Ureter (tissue), 1 donor: ENCODE measurements around the gene KHNYN. TPM values are rescaled to one million over a fixed set of nuclear protein-coding genes. Genes with fewer than 3 reads are reported as not detected.
A peak's percentile ranks its signal among the peaks of the same experiment; 100 is the strongest.
"Not testable (repeated sequence)": the region's sequence is repeated elsewhere in the genome, so short reads cannot be mapped to it uniquely, and the experiment has no call there.

ENCODE experiments used
- DNase-seq: peaks from one replicate; pipeline ENCODE4 v3.0.0-alpha.2; 2020; ENCODE audit warnings: low spot score
- total RNA-seq: library from RNA; stranded (reverse); gene quantifications from one replicate; pipeline ENCODE4 v1.2.4, GENCODE V29; 2023
- donor health status: DM: yes; HTN: yes; CAD: no.

The KHNYN gene
- total RNA-seq, 1 donor from 2014 or later: 72.9 TPM

DNA sequence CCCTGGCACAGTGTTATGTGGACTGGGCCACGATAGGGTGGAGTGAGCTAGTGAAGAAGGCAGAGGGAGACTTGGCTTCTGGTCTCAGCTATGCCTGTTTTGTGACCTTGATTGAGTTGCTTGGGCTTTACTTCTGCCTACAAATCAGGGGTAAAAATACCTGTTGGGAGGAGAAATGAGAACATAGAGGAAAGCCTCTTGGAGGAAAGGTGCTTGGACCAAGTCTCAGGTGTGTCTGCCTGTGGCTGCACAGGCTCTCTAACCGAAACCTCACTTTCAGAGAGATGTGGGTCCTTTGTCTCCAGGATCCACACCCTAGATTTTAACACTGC, 7.9 kb downstream of the KHNYN start:
- DNase-seq: no peak

GRCh38 chr14:24438223-24439097, 8.7 kb downstream of the KHNYN start:
- DNase-seq: no peak

DNA sequence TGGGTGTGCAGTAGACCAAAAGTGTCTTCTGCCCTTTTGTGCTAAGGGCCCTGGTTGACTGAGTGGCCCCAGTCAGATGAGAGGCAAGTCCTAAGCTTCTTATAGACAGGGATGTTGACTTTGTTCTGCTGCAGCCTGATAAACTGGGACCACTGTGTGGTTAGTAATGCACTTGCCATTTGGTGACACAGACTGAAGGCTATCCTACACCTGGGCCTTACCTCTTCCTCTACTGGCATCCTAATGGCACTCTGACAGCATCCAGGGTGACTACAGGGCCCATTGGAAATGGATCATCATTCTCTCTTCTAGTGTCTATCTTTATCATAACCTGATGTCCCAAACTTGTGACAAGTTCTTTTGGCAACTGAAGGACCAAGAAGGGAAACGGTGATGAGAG, 9.5 kb downstream of the KHNYN start:
- DNase-seq: no peak

GRCh38 chr14:24439830-24440605, 10.3 kb downstream of the KHNYN start:
- no peak for DNase-seq

DNA sequence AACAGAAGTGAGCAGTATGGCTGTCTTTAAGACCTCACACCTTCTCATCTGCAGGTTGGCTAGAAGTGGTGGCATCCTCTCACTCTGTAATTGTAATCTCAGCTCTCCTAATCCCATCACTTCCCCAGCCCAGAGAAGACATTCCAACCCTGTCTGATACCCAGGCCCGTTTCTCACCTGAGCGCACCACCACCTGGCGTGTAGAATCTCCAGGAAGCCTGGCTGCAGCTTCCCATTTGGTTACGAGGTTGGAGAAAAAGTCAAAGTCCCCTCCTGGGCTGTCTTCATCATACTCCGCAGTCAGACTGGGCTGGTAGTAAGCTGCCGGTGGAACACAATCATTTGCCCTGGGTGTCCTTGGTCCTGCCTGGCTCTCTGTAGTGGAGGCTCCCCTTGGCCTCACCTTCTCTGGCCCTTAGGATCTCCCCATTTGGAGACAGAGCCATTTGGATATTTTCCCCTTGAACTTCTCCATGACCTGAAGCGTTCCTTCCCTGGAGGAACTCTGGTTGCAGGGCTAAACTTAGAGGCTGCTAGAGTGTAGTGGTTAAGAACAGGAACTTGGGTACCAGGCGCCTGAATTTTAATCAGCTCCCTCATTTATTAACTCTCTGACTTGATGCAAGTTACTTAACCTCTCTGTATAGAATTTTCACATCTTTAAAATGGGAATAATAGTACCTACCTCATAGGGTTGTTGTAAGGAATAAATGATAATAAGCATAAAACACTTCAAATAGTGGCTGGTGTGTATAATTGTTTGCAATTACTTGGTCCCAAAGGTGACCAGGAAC, 11.0 kb downstream of the KHNYN start:
- DNase-seq: no peak

DNA sequence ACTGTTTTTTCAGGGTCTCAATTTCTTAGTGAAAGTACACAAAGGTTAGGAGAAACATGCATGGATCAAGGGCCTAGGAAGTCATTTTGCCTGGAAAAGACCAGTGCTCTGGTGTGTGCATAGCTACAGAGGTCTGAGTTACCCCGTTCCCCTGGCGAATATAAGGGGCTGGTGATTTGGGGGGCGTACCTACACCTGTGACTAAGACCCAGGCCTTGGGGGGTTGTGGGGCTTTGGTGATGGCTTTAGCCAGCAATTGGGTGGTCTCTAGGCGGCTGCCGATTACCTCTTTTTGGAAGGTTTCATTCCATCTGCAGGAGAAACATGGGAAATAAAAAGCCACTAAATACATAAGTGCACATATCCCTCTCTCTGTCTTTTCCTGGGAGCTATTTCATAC, 11.7 kb downstream of the KHNYN start:
- DNase-seq: no peak

DNA sequence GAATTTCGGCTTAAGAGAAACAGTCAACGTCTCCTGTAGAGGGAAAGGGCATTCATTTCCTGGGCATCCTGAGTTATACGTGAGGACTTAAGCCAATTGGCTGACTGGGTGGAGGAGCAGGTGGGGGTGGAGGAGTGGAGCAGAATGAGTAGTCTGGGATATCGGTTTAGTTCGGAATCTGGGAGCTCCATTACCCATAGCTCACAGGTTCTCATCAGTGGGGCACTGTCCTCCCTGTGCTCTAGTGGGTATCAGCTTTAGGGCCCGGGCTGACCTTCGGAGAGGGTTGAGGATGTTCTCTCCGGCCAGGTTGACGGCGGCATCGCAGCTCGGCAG, 12.1 kb downstream of the KHNYN start:
- DNase-seq: no peak

GRCh38 chr14:24442240-24443052, 12.7 kb downstream of the KHNYN start, which contains the start of gene SDR39U1:
Gene SDR39U1 (minus strand): TSS chr14:24442776. CDS start chr14:24442769, 7 bp downstream.
- peak; percentile 99 for DNase-seq

DNA sequence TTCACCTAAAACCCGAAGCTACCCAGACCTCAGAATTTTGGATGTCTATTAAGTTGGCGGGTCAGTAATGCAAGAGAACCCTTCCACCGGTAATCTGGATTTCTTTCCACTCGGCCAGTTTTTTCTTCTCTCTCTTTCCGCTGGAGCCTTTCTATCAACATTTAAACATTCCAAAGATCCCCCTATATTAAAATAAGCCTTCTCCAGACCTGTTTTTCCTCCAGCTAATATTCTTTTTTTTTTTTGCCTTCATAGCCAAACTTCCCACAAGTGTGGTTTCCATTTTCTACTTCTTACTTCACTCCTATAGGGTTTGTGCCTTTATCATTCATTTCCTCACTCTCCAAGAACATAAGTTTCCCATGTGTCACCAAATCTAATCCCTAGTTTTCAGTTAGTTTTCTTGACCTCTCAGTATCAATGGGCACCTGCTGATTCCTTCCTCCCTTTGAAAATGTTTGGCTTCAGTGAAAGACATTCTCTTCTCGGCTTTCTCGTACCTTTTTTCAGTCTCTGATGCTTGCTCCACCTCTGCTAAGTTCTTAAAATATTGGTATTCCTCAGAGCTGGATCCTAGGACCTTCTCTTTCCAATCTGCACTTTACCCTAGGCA, 13.4 kb downstream of the KHNYN start:
- DNase-seq: no peak

- DNase-seq: not testable (repeated sequence)
These were observed 21.1 kb downstream of the KHNYN start for GRCh38 chr14:24450828-24451227.

DNA sequence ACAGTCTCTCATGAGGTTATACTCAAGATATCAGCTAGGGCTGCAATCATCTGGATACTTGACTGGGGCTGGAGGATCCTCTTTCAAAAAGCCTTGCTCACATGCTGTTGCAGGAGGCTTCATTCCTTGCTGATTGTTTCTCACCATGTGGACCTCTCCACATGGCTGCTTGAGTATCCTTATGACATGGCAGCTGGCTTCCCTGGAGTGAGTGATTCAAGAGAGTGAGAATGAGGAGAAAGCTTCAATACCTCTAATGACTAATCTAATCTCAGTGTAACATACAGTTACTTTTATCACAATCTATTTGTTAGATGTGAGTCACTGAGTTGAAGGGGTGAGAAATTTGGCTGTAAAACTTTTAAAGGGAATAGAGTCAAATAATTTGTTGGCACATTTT, 27.2 kb downstream of the KHNYN start:
- no peak for DNase-seq

DNA sequence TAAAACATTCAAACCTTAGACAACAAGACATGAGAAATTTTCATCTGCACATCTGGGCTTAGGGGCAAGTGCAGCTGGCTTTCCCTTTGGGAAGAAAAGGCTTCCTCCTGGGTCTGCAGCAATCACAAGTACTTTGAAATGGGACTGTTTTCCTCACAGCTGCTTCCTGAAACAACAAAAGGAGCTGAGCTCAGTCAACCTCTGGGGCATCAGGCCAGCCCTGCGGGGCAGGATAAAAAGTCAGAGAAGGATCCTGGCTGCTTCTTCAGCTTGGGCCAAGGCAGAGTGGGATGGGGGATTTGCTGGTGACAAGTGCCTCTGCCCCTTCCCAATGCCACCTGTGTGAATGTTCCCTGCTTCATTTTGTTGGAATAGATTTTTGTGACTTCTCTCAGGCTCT, 29.0 kb downstream of the KHNYN start:
- DNase-seq: no peak

DNA sequence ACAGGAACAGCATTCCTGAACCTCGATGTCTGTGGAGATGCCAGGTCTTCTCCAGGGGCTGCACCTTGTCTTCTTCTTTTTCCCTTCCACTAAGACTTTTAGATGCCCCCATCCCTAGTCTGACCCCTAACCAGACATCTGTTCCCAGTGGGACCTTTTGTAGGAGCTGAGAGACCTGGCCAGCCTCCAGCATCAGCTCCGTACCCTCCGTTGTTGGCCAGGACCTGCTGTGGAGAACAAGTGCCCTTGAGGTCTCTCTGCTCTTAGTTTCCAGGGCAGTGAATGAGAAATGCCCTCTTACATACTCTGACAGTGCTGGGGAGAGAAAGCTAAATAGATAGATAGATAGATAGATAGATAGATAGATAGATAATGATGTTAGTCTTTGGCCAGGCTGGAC, 29.6 kb downstream of the KHNYN start:
- no peak for DNase-seq

- no peak for DNase-seq
These were observed 31.6 kb downstream of the KHNYN start for GRCh38 chr14:24461336-24461735.

GRCh38 chr14:24463017-24463883, 33.5 kb downstream of the KHNYN start:
- DNase-seq: no peak

DNA sequence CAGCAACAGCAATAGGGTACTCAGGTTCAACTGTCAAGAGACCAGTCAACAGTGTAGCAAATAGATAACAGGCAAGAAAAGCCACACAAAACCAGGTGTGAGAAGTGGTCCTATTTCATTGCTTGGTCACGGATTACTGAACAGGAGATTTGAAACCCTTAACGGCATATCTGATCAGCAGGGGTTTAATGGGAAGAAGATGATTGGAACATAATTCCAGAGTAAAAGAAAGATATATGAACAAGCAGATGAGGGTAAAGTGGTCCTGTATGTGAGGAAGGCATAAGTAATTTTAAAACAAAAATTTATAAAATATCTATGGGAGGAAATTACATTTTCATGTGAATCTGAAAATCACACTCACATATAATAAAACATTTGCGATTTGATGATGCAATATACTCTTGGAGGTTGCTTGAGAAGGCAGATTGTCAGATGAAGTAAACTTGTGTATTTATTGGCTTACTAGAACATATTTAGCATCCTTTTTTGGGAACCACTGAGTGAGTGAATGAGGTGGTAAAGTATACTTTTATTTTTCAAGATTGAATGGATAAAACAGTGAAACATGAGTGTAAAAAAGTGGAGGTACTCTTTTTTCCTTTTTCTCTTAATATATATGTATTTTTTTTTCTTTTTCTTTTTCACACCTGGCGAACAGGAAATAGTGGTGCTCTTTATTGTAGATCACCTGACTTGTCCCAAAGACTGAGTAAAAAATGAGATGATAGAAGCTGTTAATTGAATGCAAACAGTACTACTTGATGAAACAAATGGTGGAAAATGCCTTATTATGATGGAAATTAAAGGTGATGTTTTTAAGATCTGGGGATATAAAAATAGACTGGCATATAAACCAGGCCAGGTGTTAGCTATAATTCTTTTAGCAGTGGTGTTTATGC, 34.4 kb downstream of the KHNYN start:
- DNase-seq: no peak

DNA sequence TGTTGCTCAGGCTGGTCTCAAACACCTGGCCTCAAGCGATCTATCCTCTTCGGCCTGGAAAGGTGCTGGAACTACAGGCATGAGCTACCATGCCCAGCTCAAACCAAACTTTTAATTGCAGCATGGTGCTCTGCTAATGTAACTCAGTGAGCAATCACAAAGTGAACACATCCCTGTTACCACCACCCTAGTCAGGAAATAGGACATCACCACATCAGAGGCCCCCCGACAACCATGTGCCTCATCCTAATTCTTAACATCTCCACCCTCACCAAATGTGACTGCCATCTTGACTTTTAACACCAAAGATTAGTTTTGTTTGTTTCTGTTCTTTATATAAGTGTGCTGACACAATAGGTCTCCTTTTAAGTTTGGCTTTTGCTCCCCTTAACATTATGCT, 35.6 kb downstream of the KHNYN start:
- DNase-seq: no peak

DNA sequence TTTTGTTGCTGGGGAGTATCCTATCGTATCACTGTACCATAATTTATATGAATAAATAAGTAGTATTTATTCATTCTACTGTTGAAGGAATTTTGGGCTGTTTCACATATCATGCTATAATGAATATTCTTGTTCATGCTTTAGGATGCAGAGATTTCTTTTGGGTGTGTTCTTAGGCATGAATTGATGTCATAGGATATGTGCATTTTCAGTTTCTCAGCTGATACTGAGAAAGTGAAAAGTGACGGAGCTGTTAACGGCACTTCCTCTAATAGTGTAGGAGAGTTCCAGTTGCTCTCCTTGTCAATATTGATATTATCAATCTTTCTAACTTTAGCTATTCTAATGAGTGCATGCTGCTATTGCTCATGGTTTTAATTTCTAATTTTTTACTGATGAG, 36.1 kb downstream of the KHNYN start:
- DNase-seq: no peak

DNA sequence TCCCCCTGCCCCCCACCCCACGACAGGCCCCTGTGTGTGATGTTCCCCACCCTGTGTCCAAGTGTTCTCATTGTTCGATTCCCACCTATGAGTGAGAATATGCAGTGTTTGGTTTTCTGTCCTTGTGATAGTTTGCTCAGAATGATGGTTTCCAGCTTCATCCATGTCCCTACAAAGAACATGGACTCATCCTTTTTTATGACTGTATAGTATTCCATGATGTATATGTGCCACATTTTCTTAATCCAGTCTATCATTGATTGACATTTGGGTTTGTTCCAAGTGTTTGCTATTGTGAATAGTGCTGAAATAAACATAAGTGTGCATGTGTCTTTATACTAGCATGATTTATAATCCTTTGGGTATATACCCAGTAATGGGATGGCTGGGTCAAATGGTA, 40.7 kb downstream of the KHNYN start:
- not testable (repeated sequence) for DNase-seq
